GM13977 (cell line): ENCODE data around the gene MYL2.

Experiments used
- DNase-seq: peaks from one replicate; pipeline ENCODE4 v3.0.0; 2012; ENCODE audit warnings: low spot score
- CTCF ChIP-seq: IDR thresholded peaks from 2 replicates; pipeline ENCODE4 v1.5.1; 2012; ENCODE audit warnings: mild to moderate bottlenecking, control low read depth; ENCODE audit not compliant: insufficient read depth; ENCODE audit errors: extremely low read depth, missing control alignments
- in situ Hi-C: fragments of 300-500 bp; cut with MboI; formaldehyde crosslinking; loops from one replicate; pipeline ENCODE4 v1.12.0; 2022; ENCODE audit warnings: low sequenced_read_pairs, low pct_unique_long_range_greater_than_20kb, mixed read lengths, inconsistent platforms; ENCODE audit not compliant: unreplicated experiment

MYL2 gene

GRCh38 chr12:110948041-110948440 lies 27.7 kb upstream of the MYL2 start:
- no peak for DNase-seq
- no peak for TF ChIP-seq CTCF
- in situ Hi-C loops: no loop called here

GRCh38 chr12:110943373-110943772 lies 23.0 kb upstream of the MYL2 start:
- DNase-seq: no peak
- in situ Hi-C loops: no loop called here
- TF ChIP-seq CTCF: no peak

- no peak for TF ChIP-seq CTCF
- in situ Hi-C loops: no loop called here
- no peak for DNase-seq
These were observed 21.0 kb upstream of the MYL2 start for GRCh38 chr12:110941391-110941790.

GRCh38 chr12:110940933-110941332 lies 20.6 kb upstream of the MYL2 start:
- in situ Hi-C loops: no loop called here
- DNase-seq: no peak
- TF ChIP-seq CTCF: no peak

GRCh38 chr12:110940296-110940695 lies 19.9 kb upstream of the MYL2 start:
- DNase-seq: no peak
- in situ Hi-C loops: no loop called here
- no peak for TF ChIP-seq CTCF

- TF ChIP-seq CTCF: peak; percentile 99
- in situ Hi-C loops: no loop called here
- peak; percentile 81 for DNase-seq
These were observed 16.8 kb upstream of the MYL2 start for GRCh38 chr12:110937104-110937641.
